SK-N-SH (cell line): Measurements from ENCODE around the gene MEGF6.

Experiments used
- EP300 ChIP-seq, 2 experiments: IDR thresholded peaks; 2 replicates each; pipeline versions ENCODE4 v1.4.0 to v1.6.1; 2012; ENCODE audit warnings: borderline replicate concordance in 1 of 2, low read depth in 1 of 2, low read length in 1 of 2
- GABPA ChIP-seq: IDR thresholded peaks from 2 replicates; pipeline ENCODE4 v1.4.0; 2012; ENCODE audit warnings: low read depth, mild to moderate bottlenecking
- SIN3A ChIP-seq: IDR thresholded peaks from 2 replicates; pipeline ENCODE4 v1.6.1; 2012; ENCODE audit warnings: low read depth, mild to moderate bottlenecking, low read length, moderate library complexity, borderline replicate concordance
- ZBTB33 ChIP-seq: IDR thresholded peaks from 2 replicates; pipeline ENCODE4 v1.4.0; 2012; ENCODE audit warnings: low read depth, borderline replicate concordance
- TF ChIP-seq, protein P1 (sequence below): fragments of 200-600 bp; sonication (generic); IDR thresholded peaks from 2 replicates; pipeline ENCODE4 v1.6.1; 2017; ENCODE audit warnings: antibody characterized with exemption, mild to moderate bottlenecking, moderate library complexity

DNA sequence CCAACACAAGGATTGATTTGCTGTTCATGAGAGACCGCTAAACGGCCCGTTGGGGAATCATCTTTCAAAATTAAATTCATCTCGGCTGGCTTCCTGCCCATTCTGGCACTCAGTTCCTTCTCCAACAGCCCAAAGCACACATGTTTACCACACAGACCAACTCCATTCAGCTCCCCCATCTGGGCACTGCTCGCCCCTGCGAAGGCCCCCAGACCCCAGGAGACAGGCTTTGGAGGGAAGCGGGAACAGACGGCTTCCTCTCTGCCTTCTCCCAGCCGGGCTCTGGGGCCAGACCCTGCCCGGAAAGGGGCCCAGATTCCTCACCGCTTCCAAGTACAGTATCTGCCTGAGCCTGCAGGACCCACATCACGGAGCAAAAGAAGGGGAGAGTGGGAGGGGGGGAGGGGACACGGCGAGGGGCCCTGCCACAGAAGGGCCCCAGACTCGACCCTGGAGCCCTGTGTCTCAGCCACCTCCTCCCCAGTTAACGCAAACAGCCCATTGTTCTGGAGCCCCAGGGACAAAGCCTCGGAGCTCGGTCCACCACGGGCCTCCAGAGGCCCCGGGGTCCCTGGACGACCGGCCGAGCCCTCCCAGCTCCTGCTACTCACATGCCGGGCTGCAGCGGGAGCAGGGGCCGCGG lies 660 bp downstream of the MEGF6 start:
- TF ChIP-seq EP300 (IDR thresholded peaks at IDR 0.05; ENCODE audit: borderline replicate concordance in 1 of 2, low read depth in 1 of 2, low read length in 1 of 2) (no peak), ZBTB33 (no peak), GABPA (no peak), SIN3A (no peak)
- TF ChIP-seq, protein P1, sequence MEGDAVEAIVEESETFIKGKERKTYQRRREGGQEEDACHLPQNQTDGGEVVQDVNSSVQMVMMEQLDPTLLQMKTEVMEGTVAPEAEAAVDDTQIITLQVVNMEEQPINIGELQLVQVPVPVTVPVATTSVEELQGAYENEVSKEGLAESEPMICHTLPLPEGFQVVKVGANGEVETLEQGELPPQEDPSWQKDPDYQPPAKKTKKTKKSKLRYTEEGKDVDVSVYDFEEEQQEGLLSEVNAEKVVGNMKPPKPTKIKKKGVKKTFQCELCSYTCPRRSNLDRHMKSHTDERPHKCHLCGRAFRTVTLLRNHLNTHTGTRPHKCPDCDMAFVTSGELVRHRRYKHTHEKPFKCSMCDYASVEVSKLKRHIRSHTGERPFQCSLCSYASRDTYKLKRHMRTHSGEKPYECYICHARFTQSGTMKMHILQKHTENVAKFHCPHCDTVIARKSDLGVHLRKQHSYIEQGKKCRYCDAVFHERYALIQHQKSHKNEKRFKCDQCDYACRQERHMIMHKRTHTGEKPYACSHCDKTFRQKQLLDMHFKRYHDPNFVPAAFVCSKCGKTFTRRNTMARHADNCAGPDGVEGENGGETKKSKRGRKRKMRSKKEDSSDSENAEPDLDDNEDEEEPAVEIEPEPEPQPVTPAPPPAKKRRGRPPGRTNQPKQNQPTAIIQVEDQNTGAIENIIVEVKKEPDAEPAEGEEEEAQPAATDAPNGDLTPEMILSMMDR, result no peak
